Keratinocyte (primary cell): ENCODE results near the gene USP9X. TPM values are rescaled to one million over a fixed set of nuclear protein-coding genes. Genes with fewer than 3 reads are reported as not detected.

Experiments used
- DNase-seq: peaks from one replicate; pipeline ENCODE4 v3.0.0-alpha.2; 2011; ENCODE audit warnings: low read depth, missing footprints, low spot score
- FAIRE-seq: peaks from 2 replicates; lab custom pipeline; 2011; peaks lifted over from hg19 to GRCh38; lab: Jason Lieb, UNC
- H2AFZ ChIP-seq: 2 replicates; pipeline ENCODE4 v1.6.0; 2012; ENCODE audit warnings: low read length, control low read depth, inconsistent platforms; ENCODE audit not compliant: control insufficient read depth
- H3K27ac ChIP-seq: 2 replicates; pipeline ENCODE4 v1.5.1; 2011; ENCODE audit warnings: low read length; ENCODE audit not compliant: control insufficient read depth, insufficient read depth
- H3K27me3 ChIP-seq: 3 replicates; pipeline ENCODE4 v1.6.0; 2011; ENCODE audit warnings: low read length; ENCODE audit not compliant: control insufficient read depth, insufficient read depth; ENCODE audit errors: extremely low read depth
- H3K36me3 ChIP-seq, 2 experiments: 2 replicates in 1 of 2; 3 replicates in 1 of 2; pipeline ENCODE4 v1.5.1; 2011; ENCODE audit warnings: low read length in 2 of 2, mild to moderate bottlenecking in 1 of 2; ENCODE audit not compliant: control insufficient read depth in 2 of 2, insufficient read depth in 2 of 2; ENCODE audit errors: extremely low read depth in 1 of 2
- H3K4me1 ChIP-seq: 3 replicates; pipeline ENCODE4 v1.5.1; 2011; ENCODE audit warnings: low read length; ENCODE audit not compliant: control insufficient read depth, insufficient read depth; ENCODE audit errors: extremely low read depth
- H3K4me2 ChIP-seq: 3 replicates; pipeline ENCODE4 v1.6.0; 2011; ENCODE audit warnings: low read depth, low read length; ENCODE audit not compliant: control insufficient read depth, insufficient read depth; ENCODE audit errors: extremely low read depth
- H3K4me3 ChIP-seq, 3 experiments: fragments of 200-600 bp in 1 of 3; sonication (generic) in 1 of 3; 2 replicates in 2 of 3; 3 replicates in 1 of 3; pipeline ENCODE4 v1.5.1; 2011 to 2016; ENCODE audit warnings: low read length in 3 of 3, mild to moderate bottlenecking in 3 of 3, control low read depth in 2 of 3, inconsistent platforms in 1 of 3, low read depth in 1 of 3, mixed read lengths in 1 of 3, mixed run types in 1 of 3, moderate library complexity in 1 of 3; ENCODE audit not compliant: control insufficient read depth in 2 of 3, insufficient read depth in 2 of 3; ENCODE audit errors: extremely low read depth in 1 of 3
- H3K79me2 ChIP-seq: 2 replicates; pipeline ENCODE4 v1.6.0; 2012; ENCODE audit warnings: low read length; ENCODE audit not compliant: control insufficient read depth, insufficient read depth
- H3K9ac ChIP-seq: 3 replicates; pipeline ENCODE4 v1.6.0; 2011; ENCODE audit warnings: low read length; ENCODE audit not compliant: control insufficient read depth, insufficient read depth; ENCODE audit errors: extremely low read depth
- H3K9me1 ChIP-seq: 3 replicates; pipeline ENCODE4 v1.6.0; 2011; ENCODE audit warnings: low read length; ENCODE audit not compliant: control insufficient read depth, insufficient read depth; ENCODE audit errors: extremely low read depth
- H3K9me3 ChIP-seq: 2 replicates; pipeline ENCODE4 v1.5.1; 2012; ENCODE audit warnings: low read depth, low read length; ENCODE audit not compliant: control insufficient read depth
- H4K20me1 ChIP-seq: 3 replicates; pipeline ENCODE4 v1.6.0; 2011; ENCODE audit warnings: low read length; ENCODE audit not compliant: control insufficient read depth, insufficient read depth; ENCODE audit errors: extremely low read depth
- EZH2 ChIP-seq: IDR thresholded peaks from one replicate; pipeline ENCODE4 v1.6.1; 2012; ENCODE audit warnings: inconsistent platforms, mild to moderate bottlenecking, low read length, moderate library complexity
- dilution Hi-C: fragments of 300-500 bp; cut with MboI; formaldehyde crosslinking; loops from one replicate; pipeline ENCODE4 v1.7.0; 2020; ENCODE audit warnings: low sequenced_read_pairs; ENCODE audit not compliant: extremely low pct_ligation_motif_present
- polyA plus RNA-seq, 5 experiments: library from polyadenylated mRNA; depleted of rRNA in 3 of 5; stranded (reverse) in 3 of 5; stranded (forward) in 1 of 5; unstranded in 1 of 5; fragments of >200 nt; gene quantifications; 1 replicate in 1 of 5; 2 replicates in 3 of 5; 3 replicates in 1 of 5; pipeline versions ENCODE4 v1.2.1 to v1.2.3, GENCODE V29; 2011 to 2012; ENCODE audit warnings: missing spikeins in 2 of 5, low read depth in 1 of 5, low replicate concordance in 1 of 5
- TF ChIP-seq, protein P1 (sequence below), 3 experiments: IDR thresholded peaks in 1 of 3; conservative IDR thresholded peaks in 1 of 3; optimal IDR thresholded peaks in 1 of 3; 2 replicates in 2 of 3; 3 replicates in 1 of 3; pipeline versions ENCODE3 to v1.5.1; 2011; ENCODE audit warnings: low read length in 3 of 3, mild to moderate bottlenecking in 3 of 3, moderate library complexity in 2 of 3, control low read depth in 1 of 3, inconsistent platforms in 1 of 3; ENCODE audit not compliant: insufficient read depth in 2 of 3; ENCODE audit errors: extremely low read depth in 1 of 3

The USP9X gene
- polyA plus RNA-seq, 1 donor (not counting 4 experiments of a cell fraction or from before 2014, with no cell fraction given) = 44.8 TPM

DNA sequence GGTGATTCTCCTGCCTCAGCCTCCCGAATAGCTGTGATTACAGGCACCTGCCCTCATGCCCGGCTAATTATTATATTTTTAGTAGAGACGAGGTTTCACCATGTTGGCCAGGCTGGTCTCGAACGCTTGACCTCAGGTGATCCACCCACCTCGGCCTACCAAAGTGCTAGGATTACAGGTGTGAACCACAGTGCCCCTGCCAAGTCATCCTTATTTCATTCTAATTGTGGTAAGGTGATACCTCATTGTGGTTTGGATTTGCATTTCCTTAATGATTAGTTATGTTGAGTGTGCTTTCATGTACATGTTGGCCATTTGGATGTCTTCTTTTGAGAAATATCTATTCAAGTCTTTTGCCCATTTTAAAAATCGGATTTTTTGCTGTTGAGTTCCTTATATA, 93.0 kb downstream of the USP9X start:
- peaks cover 3% of the 10 kb centered on the region for H4K20me1 ChIP-seq
- H3K9me1 ChIP-seq = no peaks in the 10 kb centered on the region
- no peak overlapping the region for H3K27ac ChIP-seq
- H2AFZ ChIP-seq = no peak overlapping the region
- H3K9ac ChIP-seq = no peak overlapping the region
- TF ChIP-seq, protein P1, sequence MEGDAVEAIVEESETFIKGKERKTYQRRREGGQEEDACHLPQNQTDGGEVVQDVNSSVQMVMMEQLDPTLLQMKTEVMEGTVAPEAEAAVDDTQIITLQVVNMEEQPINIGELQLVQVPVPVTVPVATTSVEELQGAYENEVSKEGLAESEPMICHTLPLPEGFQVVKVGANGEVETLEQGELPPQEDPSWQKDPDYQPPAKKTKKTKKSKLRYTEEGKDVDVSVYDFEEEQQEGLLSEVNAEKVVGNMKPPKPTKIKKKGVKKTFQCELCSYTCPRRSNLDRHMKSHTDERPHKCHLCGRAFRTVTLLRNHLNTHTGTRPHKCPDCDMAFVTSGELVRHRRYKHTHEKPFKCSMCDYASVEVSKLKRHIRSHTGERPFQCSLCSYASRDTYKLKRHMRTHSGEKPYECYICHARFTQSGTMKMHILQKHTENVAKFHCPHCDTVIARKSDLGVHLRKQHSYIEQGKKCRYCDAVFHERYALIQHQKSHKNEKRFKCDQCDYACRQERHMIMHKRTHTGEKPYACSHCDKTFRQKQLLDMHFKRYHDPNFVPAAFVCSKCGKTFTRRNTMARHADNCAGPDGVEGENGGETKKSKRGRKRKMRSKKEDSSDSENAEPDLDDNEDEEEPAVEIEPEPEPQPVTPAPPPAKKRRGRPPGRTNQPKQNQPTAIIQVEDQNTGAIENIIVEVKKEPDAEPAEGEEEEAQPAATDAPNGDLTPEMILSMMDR (optimal IDR thresholded peaks at IDR 0.05 in 1 of 3, IDR thresholded peaks at IDR 0.05 in 1 of 3, conservative IDR thresholded peaks at IDR 0.05 in 1 of 3; ENCODE audit: extremely low read depth in 1 of 3, insufficient read depth in 2 of 3, low read length in 3 of 3) = no peak
- no peak for TF ChIP-seq EZH2
- H3K4me1 ChIP-seq = no peaks in the 10 kb centered on the region
- FAIRE-seq (no peak), DNase-seq (no peak)
- H3K4me3 ChIP-seq = no peak overlapping the region
- no peaks in the 10 kb centered on the region for H3K27me3 ChIP-seq
- peaks cover 0 to 5% of the 10 kb centered on the region in 2 experiments for H3K36me3 ChIP-seq
- dilution Hi-C loops = no loop called here
- peaks cover 3% of the 10 kb centered on the region for H3K79me2 ChIP-seq
- no peak overlapping the region for H3K4me2 ChIP-seq
- H3K9me3 ChIP-seq = no peaks in the 10 kb centered on the region

- Histone ChIP-seq H2AFZ (no peak overlapping the region), H3K36me3 (peaks cover 0 to 8% of the 10 kb centered on the region in 2 experiments), H4K20me1 (peaks cover 3% of the 10 kb centered on the region), H3K9me3 (no peaks in the 10 kb centered on the region), H3K4me3 (no peak overlapping the region), H3K4me2 (no peak overlapping the region), H3K4me1 (no peaks in the 10 kb centered on the region), H3K9me1 (no peaks in the 10 kb centered on the region), H3K27me3 (no peaks in the 10 kb centered on the region), H3K79me2 (peaks cover 3% of the 10 kb centered on the region), H3K9ac (no peak overlapping the region), H3K27ac (no peak overlapping the region)
- dilution Hi-C loops = no loop called here
- no peak for TF ChIP-seq EZH2
- TF ChIP-seq, protein P1 (optimal IDR thresholded peaks at IDR 0.05 in 1 of 3, IDR thresholded peaks at IDR 0.05 in 1 of 3, conservative IDR thresholded peaks at IDR 0.05 in 1 of 3; ENCODE audit: extremely low read depth in 1 of 3, insufficient read depth in 2 of 3, low read length in 3 of 3) = peak; percentile 67 to 81 (median 70)
- DNase-seq = peak; percentile 33
- peak; percentile 84 for FAIRE-seq
These were observed 95.1 kb downstream of the USP9X start for GRCh38 chrX:41180194-41180908.
